ENCODE data around the gene CHN1.

The CHN1 gene

DNA sequence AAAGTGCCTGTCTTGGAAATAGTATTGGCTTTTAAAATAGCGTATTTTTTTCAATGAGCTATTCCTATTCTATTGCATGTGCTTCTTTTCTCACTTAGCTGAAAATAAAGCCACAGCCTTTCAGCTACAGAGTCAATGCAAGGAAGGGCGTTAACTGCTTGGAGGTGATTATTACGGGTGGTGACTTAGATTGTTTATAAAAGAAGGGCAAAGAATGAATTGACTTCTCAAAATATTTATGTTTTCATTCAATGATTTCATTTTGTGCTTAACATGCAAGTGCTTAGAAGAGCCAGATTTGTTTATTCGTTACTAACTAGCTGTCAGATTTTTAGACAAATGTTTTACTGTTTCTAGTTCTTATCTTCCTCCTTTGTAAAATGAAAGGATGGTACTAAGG, 2.8 kb upstream of the CHN1 start:
- no peak overlapping the region for H3K4me3 ChIP-seq (ENCODE audit: control insufficient read depth, low read depth, low read length)
- DNase-seq (ENCODE audit: low read depth) = no peak
- TF ChIP-seq, protein P1, sequence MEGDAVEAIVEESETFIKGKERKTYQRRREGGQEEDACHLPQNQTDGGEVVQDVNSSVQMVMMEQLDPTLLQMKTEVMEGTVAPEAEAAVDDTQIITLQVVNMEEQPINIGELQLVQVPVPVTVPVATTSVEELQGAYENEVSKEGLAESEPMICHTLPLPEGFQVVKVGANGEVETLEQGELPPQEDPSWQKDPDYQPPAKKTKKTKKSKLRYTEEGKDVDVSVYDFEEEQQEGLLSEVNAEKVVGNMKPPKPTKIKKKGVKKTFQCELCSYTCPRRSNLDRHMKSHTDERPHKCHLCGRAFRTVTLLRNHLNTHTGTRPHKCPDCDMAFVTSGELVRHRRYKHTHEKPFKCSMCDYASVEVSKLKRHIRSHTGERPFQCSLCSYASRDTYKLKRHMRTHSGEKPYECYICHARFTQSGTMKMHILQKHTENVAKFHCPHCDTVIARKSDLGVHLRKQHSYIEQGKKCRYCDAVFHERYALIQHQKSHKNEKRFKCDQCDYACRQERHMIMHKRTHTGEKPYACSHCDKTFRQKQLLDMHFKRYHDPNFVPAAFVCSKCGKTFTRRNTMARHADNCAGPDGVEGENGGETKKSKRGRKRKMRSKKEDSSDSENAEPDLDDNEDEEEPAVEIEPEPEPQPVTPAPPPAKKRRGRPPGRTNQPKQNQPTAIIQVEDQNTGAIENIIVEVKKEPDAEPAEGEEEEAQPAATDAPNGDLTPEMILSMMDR (conservative IDR thresholded peaks at IDR 0.05; ENCODE audit: control insufficient read depth, insufficient read depth, low read depth, low read length) = no peak

DNA sequence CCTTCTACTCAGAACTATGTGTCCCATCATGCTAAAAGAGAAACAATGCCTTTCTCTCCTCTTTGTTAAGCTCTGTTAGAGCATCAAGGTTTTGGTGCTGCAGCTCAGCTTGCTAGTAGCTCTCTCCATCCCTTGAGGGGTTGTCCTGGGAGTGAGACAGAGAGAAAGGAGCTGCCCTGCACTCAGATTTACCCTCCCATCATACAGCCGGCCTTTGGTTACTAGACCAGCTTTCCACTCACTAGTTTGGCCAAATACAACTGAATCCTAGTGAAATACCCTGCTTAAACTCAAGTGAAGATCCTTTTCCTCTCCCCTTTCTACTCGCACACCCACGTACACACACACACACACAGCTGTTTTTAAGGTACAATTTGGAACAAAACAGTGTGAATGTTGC, 2.3 kb upstream of the CHN1 start:
- TF ChIP-seq, protein P1 (conservative IDR thresholded peaks at IDR 0.05; ENCODE audit: control insufficient read depth, insufficient read depth, low read depth, low read length) = no peak
- DNase-seq (ENCODE audit: low read depth) = no peak
- H3K4me3 ChIP-seq (ENCODE audit: control insufficient read depth, low read depth, low read length) = no peak overlapping the region

DNA sequence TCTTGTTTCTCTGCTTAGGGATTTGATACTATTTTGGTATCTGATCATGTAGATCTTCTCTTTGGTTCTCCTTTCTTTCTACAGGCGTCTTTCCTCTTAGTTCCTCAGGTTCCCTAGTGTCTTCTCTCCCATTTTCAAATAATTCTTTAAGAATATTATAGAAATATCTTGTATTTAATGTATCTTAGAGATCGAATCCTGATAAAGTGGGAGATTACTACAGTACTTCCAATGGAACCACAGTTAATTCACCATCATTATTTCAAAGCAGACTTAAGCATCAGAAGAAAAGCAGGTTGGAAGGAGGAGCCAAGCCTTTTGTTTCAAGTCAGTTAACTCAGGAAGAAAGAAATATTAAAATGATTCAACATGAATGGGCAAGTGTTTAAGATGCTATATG, 1.1 kb upstream of the CHN1 start:
- DNase-seq (ENCODE audit: low read depth) = no peak
- no peak overlapping the region for H3K4me3 ChIP-seq (ENCODE audit: control insufficient read depth, low read depth, low read length)
- TF ChIP-seq, protein P1 (conservative IDR thresholded peaks at IDR 0.05; ENCODE audit: control insufficient read depth, insufficient read depth, low read depth, low read length) = no peak

GRCh38 chr2:175005733-175006264, 618 bp upstream of the CHN1 start:
- peak overlapping the region; percentile 53 for H3K4me3 ChIP-seq (ENCODE audit: control insufficient read depth, low read depth, low read length)
- DNase-seq (ENCODE audit: low read depth) = no peak
- TF ChIP-seq, protein P1 (conservative IDR thresholded peaks at IDR 0.05; ENCODE audit: control insufficient read depth, insufficient read depth, low read depth, low read length) = no peak

DNA sequence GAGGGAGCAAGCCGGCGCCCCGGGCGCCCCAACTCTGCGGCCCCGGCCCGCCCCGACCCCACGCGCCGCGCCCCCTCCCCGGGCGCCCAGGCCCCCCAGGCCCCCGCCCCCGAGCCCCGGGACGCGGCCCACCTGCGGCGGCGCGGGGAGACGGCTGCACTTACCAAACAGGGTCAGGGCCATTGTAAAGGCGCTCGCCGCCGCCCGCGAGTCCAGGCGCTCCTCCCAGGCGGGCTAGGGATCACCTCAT, 526 bp downstream of the CHN1 start:
- TF ChIP-seq, protein P1 (conservative IDR thresholded peaks at IDR 0.05; ENCODE audit: control insufficient read depth, insufficient read depth, low read depth, low read length) = no peak
- H3K4me3 ChIP-seq (ENCODE audit: control insufficient read depth, low read depth, low read length) = peak overlapping the region; percentile 53
- no peak for DNase-seq (ENCODE audit: low read depth)

- H3K4me3 ChIP-seq (ENCODE audit: control insufficient read depth, low read depth, low read length) = peak overlapping the region; percentile 34
- DNase-seq (ENCODE audit: low read depth) = no peak
- TF ChIP-seq, protein P1 (conservative IDR thresholded peaks at IDR 0.05; ENCODE audit: control insufficient read depth, insufficient read depth, low read depth, low read length) = no peak
These were observed 1.1 kb downstream of the CHN1 start for GRCh38 chr2:175003875-175004729.
